ENCODE data around the gene HAND1. TPM values are rescaled to one million over a fixed set of nuclear protein-coding genes. Genes with fewer than 3 reads are reported as not detected.

Gene HAND1
- total and polyA plus RNA-seq, 9 of the 15 experiments (the other 6 are each of a cell fraction or from before 2014, with no cell fraction given): not detected

GRCh38 chr5:154445422-154446194 lies 32.4 kb downstream of the HAND1 start, which contains the start of gene SAP30L (continued):
- TF ChIP-seq E4F1 (CRISPR knock-in tag; IDR thresholded peaks at IDR 0.05; ENCODE audit: borderline replicate concordance) (no peak), ARID3A (IDR thresholded peaks at IDR 0.05; ENCODE audit: borderline replicate concordance, low read depth, low read length) (no peak), PHF21A (IDR thresholded peaks at IDR 0.05; ENCODE audit: borderline replicate concordance, low read depth) (no peak), GABPB2 (CRISPR knock-in tag; conservative IDR thresholded peaks at IDR 0.05) (no peak), ZNF140 (CRISPR knock-in tag; IDR thresholded peaks at IDR 0.05) (no peak), ZNF609 (CRISPR knock-in tag; IDR thresholded peaks at IDR 0.05; ENCODE audit: borderline replicate concordance) (no peak), ZNF408 (CRISPR knock-in tag; IDR thresholded peaks at IDR 0.05; ENCODE audit: low read depth) (no peak), ZBTB12 (CRISPR knock-in tag; IDR thresholded peaks at IDR 0.05) (no peak)
